ENCODE data around the gene ATP8B1. TPM values are rescaled to one million over a fixed set of nuclear protein-coding genes. Genes with fewer than 3 reads are reported as not detected.

The ATP8B1 gene
- total RNA-seq, 1 donor from 2014 or later, result 30.9 TPM

DNA sequence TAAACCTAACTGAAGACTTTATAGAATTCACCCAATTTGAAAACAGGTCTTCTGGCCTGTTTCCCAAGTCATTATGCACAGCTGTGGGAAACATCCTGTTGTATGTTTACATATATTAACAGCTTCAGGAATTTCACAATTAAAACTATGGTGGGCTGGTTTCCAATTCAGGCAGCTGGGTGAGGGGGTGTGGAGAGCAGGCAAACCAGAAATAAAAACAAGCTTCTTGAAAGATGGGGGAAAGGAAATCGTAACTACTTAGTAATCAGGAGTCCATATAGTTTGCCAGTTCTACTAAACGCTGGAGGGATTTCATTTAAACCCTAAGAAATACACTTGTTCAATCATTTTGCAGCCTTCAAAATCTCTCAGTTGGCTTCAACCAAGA is 22.8 kb downstream of the ATP8B1 start:
- no peaks in the 10 kb centered on the region for H3K36me3 ChIP-seq
- intact Hi-C loops (cut with DNase I), result loop anchor here (5.0 kb wide), 1 partner anchor 33 kb away; no protein-coding TSS in a partner anchor
- peak overlapping the region in 1 of 2 donors; percentile 31 for H3K4me3 ChIP-seq
- H3K4me1 ChIP-seq, result peaks cover 17 to 51% of the 10 kb centered on the region in 2 donors
- TF ChIP-seq, protein P1, sequence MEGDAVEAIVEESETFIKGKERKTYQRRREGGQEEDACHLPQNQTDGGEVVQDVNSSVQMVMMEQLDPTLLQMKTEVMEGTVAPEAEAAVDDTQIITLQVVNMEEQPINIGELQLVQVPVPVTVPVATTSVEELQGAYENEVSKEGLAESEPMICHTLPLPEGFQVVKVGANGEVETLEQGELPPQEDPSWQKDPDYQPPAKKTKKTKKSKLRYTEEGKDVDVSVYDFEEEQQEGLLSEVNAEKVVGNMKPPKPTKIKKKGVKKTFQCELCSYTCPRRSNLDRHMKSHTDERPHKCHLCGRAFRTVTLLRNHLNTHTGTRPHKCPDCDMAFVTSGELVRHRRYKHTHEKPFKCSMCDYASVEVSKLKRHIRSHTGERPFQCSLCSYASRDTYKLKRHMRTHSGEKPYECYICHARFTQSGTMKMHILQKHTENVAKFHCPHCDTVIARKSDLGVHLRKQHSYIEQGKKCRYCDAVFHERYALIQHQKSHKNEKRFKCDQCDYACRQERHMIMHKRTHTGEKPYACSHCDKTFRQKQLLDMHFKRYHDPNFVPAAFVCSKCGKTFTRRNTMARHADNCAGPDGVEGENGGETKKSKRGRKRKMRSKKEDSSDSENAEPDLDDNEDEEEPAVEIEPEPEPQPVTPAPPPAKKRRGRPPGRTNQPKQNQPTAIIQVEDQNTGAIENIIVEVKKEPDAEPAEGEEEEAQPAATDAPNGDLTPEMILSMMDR (IDR thresholded peaks at IDR 0.05), result no peak
- H3K27me3 ChIP-seq, result no peaks in the 10 kb centered on the region
- peak overlapping the region; percentile 81 to 88 for H3K27ac ChIP-seq
- H3K9me3 ChIP-seq, result no peaks in the 10 kb centered on the region
- peak in 1 of 2 donors; percentile 24 for DNase-seq (ENCODE audit: low spot score in 2 of 2)

DNA sequence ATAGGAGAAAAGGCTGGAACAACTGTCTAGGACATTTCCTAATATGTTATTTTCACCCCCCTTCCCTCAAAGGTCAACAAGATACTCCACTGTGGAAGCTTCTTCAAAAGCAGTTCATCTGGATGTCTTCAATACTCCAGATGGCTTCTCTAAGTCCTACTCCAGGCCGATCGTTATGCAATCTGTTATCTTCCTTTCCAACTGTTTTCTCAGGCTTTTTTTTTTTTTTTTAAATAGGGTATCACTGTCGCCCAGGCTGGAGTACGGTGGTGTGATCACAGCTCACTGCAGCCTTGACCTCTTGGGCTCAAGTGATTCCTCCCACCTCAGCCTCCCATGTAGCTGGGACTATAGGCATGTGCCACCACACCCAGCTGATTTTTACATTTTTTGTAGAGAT is 26.3 kb downstream of the ATP8B1 start:
- peak in 1 of 2 donors; percentile 59 for DNase-seq (ENCODE audit: low spot score in 2 of 2)
- H3K9me3 ChIP-seq, result no peaks in the 10 kb centered on the region
- TF ChIP-seq, protein P1 (IDR thresholded peaks at IDR 0.05), result no peak
- peak overlapping the region; percentile 78 to 81 for H3K27ac ChIP-seq
- no peaks in the 10 kb centered on the region for H3K36me3 ChIP-seq
- H3K4me1 ChIP-seq, result peaks cover 8 to 44% of the 10 kb centered on the region in 2 donors
- H3K4me3 ChIP-seq, result no peak overlapping the region
- no peaks in the 10 kb centered on the region for H3K27me3 ChIP-seq
- intact Hi-C loops (cut with DNase I), result no loop called here

DNA sequence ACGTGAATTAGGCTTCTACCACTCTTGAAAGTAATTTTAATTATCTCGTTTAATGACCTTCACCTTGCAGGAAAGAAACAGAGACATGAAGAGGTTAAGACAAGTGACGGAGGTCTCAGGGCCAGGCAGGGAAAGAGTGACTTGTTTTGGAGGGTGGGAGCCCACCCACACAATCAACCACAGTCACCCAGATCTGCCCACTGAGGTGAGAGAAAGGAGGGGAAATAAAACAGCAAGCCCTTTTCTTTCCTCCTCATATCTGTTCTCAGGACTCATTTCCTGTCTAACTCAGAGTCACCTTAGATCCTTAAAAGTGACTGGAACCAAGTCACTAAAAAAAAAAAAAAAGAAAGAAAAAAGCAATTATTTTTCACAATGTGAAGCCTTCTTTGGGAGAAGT is 26.8 kb downstream of the ATP8B1 start:
- Histone ChIP-seq H3K27ac (peak overlapping the region; percentile 78 to 81), H3K4me3 (no peak overlapping the region), H3K4me1 (peaks cover 4 to 44% of the 10 kb centered on the region in 2 donors), H3K36me3 (no peaks in the 10 kb centered on the region), H3K27me3 (no peaks in the 10 kb centered on the region), H3K9me3 (no peaks in the 10 kb centered on the region)
- intact Hi-C loops (cut with DNase I), result no loop called here
- DNase-seq (ENCODE audit: low spot score in 2 of 2), result peak in 1 of 2 donors; percentile 56
- TF ChIP-seq, protein P1 (IDR thresholded peaks at IDR 0.05), result no peak

DNA sequence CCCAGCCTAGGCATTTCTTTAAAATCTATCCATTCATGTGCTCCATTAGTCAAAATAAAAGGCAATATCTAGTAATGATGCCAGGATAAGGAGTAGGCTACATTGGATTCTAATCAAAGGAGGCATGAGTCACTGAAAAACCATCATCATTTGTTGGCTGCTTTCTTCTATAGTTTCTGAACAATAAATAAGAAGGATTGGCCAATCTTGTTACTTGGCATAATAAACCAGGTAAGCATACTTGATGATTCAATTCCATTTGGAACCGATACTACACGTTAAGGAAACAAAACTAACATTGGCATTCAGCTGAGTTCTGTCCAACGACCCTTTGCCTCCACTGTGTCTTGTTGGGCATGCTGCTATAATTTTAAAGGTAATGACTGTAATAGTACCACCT is 27.2 kb downstream of the ATP8B1 start:
- TF ChIP-seq, protein P1 (IDR thresholded peaks at IDR 0.05), result no peak
- Histone ChIP-seq H3K27ac (peak overlapping the region; percentile 78 to 81), H3K27me3 (no peaks in the 10 kb centered on the region), H3K36me3 (no peaks in the 10 kb centered on the region), H3K9me3 (no peaks in the 10 kb centered on the region), H3K4me3 (no peak overlapping the region), H3K4me1 (peaks cover 3 to 45% of the 10 kb centered on the region in 2 donors)
- intact Hi-C loops (cut with DNase I), result no loop called here
- no peak for DNase-seq (ENCODE audit: low spot score in 2 of 2)

DNA sequence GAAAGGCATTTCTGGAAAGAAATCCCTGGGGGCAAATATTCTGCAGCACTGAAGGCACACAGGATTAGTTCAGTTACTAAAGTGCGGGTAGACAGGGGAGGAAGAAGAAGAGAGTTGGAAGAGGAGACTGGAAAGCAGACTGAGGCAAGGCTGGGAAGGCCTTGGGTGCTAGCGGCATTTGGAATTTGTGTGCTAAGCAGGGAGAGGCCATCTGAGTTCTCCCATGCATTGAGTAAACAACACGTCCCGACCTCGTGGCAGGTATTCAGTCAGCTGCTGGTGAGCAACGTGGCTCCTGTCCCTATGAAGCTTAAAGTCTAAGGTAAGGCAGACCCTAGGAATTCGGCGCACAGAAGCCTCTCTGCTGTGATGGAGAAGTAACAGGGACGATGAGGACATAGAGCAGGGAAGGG is 30.7 kb downstream of the ATP8B1 start:
- intact Hi-C loops (cut with DNase I), result no loop called here
- peaks cover 17 to 44% of the 10 kb centered on the region in 2 donors for H3K4me1 ChIP-seq
- H3K9me3 ChIP-seq, result no peaks in the 10 kb centered on the region
- no peaks in the 10 kb centered on the region for H3K27me3 ChIP-seq
- H3K4me3 ChIP-seq, result no peak overlapping the region
- no peaks in the 10 kb centered on the region for H3K36me3 ChIP-seq
- TF ChIP-seq, protein P1 (IDR thresholded peaks at IDR 0.05), result no peak
- peak overlapping the region; percentile 12 to 24 for H3K27ac ChIP-seq
- DNase-seq (ENCODE audit: low spot score in 2 of 2), result no peak

DNA sequence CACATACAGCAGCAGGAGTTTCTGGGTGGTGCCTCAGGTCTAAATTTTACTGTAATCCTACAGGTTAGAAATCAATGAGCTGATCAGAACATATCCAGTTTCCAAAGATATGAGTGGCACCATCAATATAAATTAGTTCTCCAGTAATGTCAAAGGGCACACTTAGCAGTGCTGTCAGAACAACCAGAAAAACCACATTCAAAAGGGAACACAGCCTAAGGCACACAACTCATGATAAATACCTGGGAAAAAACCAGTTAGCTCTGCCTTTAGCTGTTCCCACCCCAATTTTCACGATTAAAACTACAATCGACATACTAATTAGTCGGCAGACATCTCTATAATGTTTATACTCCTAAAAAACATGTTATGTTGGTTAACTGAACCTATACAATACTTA is 31.5 kb downstream of the ATP8B1 start:
- peak overlapping the region; percentile 15 to 48 for H3K27ac ChIP-seq
- TF ChIP-seq, protein P1 (IDR thresholded peaks at IDR 0.05), result no peak
- DNase-seq (ENCODE audit: low spot score in 2 of 2), result peak in 1 of 2 donors; percentile 3
- no peak overlapping the region for H3K4me3 ChIP-seq
- H3K27me3 ChIP-seq, result no peaks in the 10 kb centered on the region
- H3K4me1 ChIP-seq, result peaks cover 17 to 52% of the 10 kb centered on the region in 2 donors
- H3K36me3 ChIP-seq, result no peaks in the 10 kb centered on the region
- intact Hi-C loops (cut with DNase I), result no loop called here
- no peaks in the 10 kb centered on the region for H3K9me3 ChIP-seq
